Left lung (tissue), 10 donors: ENCODE results near the gene MEPCE. TPM values are rescaled to one million over a fixed set of nuclear protein-coding genes. Genes with fewer than 3 reads are reported as not detected.
A peak's percentile ranks its signal among the peaks of the same experiment; 100 is the strongest.

Experiments
- ATAC-seq: fragments of 200-7000 bp; cut with Tn5 transposase; one replicate; pipeline ENCODE4 v1.9.1; 2020; ENCODE audit warnings: moderate library complexity
- DNase-seq, 4 donors: peaks; one replicate each; pipeline ENCODE4 v3.0.0-alpha.2; 2013 to 2020
- H3K27ac ChIP-seq, 2 donors: fragments of 200-600 bp; sonication (generic) in 1 of 2; one replicate each; pipeline versions ENCODE4 v1.5.0 to v1.8.0; 2020 to 2021
- H3K27me3 ChIP-seq, 2 donors: fragments of 200-600 bp; sonication (generic) in 1 of 2; one replicate each; pipeline versions ENCODE4 v1.5.0 to v1.8.0; 2020 to 2021
- H3K36me3 ChIP-seq, 2 donors: fragments of 200-600 bp; sonication (generic) in 1 of 2; one replicate each; pipeline versions ENCODE4 v1.5.0 to v1.8.0; 2020 to 2021
- H3K4me1 ChIP-seq, 2 donors: fragments of 200-600 bp; one replicate each; pipeline ENCODE4 v1.8.0; 2021
- H3K4me3 ChIP-seq, 2 donors: fragments of 200-600 bp; sonication (generic) in 1 of 2; one replicate each; pipeline versions ENCODE4 v1.5.0 to v1.8.0; 2020 to 2021; ENCODE audit warnings: mild to moderate bottlenecking in 1 of 2
- H3K9me3 ChIP-seq, 2 donors: fragments of 200-600 bp; sonication (generic) in 1 of 2; one replicate each; pipeline versions ENCODE4 v1.5.0 to v1.8.0; 2020 to 2021
- CTCF ChIP-seq, 2 donors: fragments of 200-600 bp; sonication (generic) in 1 of 2; IDR thresholded peaks; one replicate each; pipeline versions ENCODE4 v1.5.0 to v1.8.0; 2021; ENCODE audit warnings: antibody characterized with exemption in 2 of 2
- intact Hi-C, 2 donors: fragments of 100-400 bp; cut with DNase I; formaldehyde crosslinking; loops; one replicate each; pipeline versions ENCODE4 v1.11.2 to v1.14.2; 2022
- polyA plus RNA-seq, 6 donors: library from polyadenylated mRNA; unstranded; fragments of 120-200 nt; gene quantifications; one replicate each; pipeline ENCODE4 v1.2.1, GENCODE V29; 2013; ENCODE audit not compliant: insufficient read length in 6 of 6
- total RNA-seq, 2 donors: library from RNA; stranded (reverse); fragmentation: NEBNext Ultra II Directional; extraction: Animal tissue kit (Norgen Biotek cat#: 25700); gene quantifications; one replicate each; pipeline ENCODE4 v1.2.1, GENCODE V29; 2021
- donor health status: DM: no; HTN: yes; CAD: no.
- donor health status: DM: no; HTN: no; CAD: no.

MEPCE gene
- total and polyA plus RNA-seq, 8 donors = 25.0 to 49.3 (median 42.6) TPM

GRCh38 chr7:100477871-100478267 lies 48.2 kb downstream of the MEPCE start:
- Histone ChIP-seq H3K4me3 (peak overlapping the region; percentile 53 to 97), H3K27me3 (no peaks in the 10 kb centered on the region), H3K9me3 (no peaks in the 10 kb centered on the region), H3K4me1 (peaks cover 22 to 62% of the 10 kb centered on the region in 2 donors), H3K36me3 (peaks cover 0 to 18% of the 10 kb centered on the region in 2 donors), H3K27ac (peak overlapping the region; percentile 13 to 96)
- intact Hi-C loops = loop anchor here in 1 of 2 donors (10.0 kb wide), 1 partner anchor 207 kb away; no protein-coding TSS in a partner anchor
- ATAC-seq (no peak), DNase-seq (peak in 1 of 4 donors; percentile 78)
- TF ChIP-seq CTCF (IDR thresholded peaks at IDR 0.05) = no peak

DNA sequence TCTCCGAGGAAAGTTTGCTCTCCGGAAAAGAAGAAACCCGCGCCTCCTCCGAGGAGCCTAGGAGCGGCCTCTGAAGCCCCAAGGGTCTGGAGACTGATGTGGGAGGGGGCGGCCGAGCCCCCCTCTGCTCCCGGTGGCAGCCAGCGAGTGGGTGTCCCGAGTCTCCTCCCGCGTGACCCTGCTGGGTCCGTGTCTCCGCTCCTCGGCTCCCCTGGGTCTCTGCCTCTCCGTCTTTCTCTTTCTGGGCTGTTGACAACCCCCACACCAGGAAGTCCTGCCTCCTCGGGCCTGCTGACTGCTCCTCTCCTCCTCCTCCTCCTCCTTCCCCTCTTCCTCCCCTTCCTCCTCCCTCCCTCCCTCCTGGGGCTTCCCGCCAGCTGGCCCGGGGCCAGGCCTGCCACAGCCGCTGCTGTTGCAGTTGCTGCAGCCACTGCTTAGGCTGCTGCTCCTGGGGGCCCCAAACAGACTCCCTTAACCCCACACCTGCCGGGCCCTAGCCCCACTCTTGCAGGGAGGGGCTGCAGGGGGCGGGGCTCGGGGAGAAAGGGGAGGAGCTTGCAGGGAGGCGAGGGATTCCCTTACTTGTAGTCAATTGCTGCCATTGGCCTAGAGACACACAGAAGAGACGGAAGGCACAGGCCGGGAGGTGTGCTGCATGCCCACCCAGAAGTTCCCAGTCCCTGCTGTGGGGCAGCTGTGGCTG lies 49.5 kb downstream of the MEPCE start, which contains the start of gene TSC22D4:
Gene TSC22D4 (minus strand): TSS at position 257 of the 703 bp plus-strand sequence. CDS start 1,176 bp downstream, outside the sequence.
- DNase-seq (peak; percentile 94 to 98 (median 96)), ATAC-seq (peak; percentile 93)
- Histone ChIP-seq H3K4me3 (peak within 1 kb of the TSS; percentile 77 to 97), H3K9me3 (no peaks in the 10 kb centered on the region), H3K4me1 (peaks cover 20 to 57% of the 10 kb centered on the region in 2 donors), H3K27ac (peak within 1 kb of the TSS; percentile 85 to 96), H3K36me3 (peaks cover 0 to 5% of the 10 kb centered on the region in 2 donors), H3K27me3 (peaks cover 0 to 6% of the 10 kb centered on the region in 2 donors)
- intact Hi-C loops = loop anchor here in 1 of 2 donors (10.0 kb wide), 1 partner anchor 206 kb away; no protein-coding TSS in a partner anchor
- no peak for TF ChIP-seq CTCF (IDR thresholded peaks at IDR 0.05)

DNA sequence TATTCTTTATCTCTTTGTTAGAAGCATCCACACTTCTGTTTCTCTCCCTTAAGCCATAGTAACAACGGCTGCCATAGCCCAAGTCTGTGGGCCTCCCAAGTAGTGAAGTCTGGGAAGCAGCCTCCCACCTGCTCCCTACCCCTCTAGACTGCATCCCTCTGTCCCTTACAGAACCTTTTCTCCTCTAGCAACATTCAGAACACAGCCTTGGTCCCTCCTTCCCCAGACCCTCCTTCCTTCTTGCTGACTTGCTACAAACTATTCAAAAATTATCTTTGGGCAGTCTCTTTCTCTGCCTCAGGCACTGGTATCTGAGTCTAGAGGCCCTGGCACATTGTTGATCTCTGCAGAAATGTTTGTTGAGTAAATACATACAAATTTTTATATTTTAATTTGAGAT lies 51.8 kb downstream of the MEPCE start:
- Histone ChIP-seq H3K4me3 (no peak overlapping the region), H3K27me3 (peaks cover 0 to 6% of the 10 kb centered on the region in 2 donors), H3K27ac (no peak overlapping the region), H3K4me1 (peaks cover 11 to 33% of the 10 kb centered on the region in 2 donors), H3K36me3 (no peaks in the 10 kb centered on the region), H3K9me3 (no peaks in the 10 kb centered on the region)
- intact Hi-C loops = no loop called here
- no peak for DNase-seq
- no peak for ATAC-seq
- TF ChIP-seq CTCF (IDR thresholded peaks at IDR 0.05) = no peak

GRCh38 chr7:100482728-100483089 lies 53.1 kb downstream of the MEPCE start:
- intact Hi-C loops = no loop called here
- no peak for DNase-seq
- no peak for TF ChIP-seq CTCF (IDR thresholded peaks at IDR 0.05)
- peak overlapping the region; percentile 33 to 49 for H3K4me3 ChIP-seq
- peaks cover 4 to 21% of the 10 kb centered on the region in 2 donors for H3K4me1 ChIP-seq
- H3K9me3 ChIP-seq = no peaks in the 10 kb centered on the region
- H3K27ac ChIP-seq = no peak overlapping the region
- ATAC-seq = no peak
- H3K36me3 ChIP-seq = no peaks in the 10 kb centered on the region
- H3K27me3 ChIP-seq = peaks cover 0 to 6% of the 10 kb centered on the region in 2 donors

GRCh38 chr7:100483090-100483721 lies 53.6 kb downstream of the MEPCE start:
- Histone ChIP-seq H3K27me3 (peaks cover 0 to 6% of the 10 kb centered on the region in 2 donors), H3K27ac (no peak overlapping the region), H3K9me3 (no peaks in the 10 kb centered on the region), H3K4me3 (peak overlapping the region; percentile 33 to 49), H3K36me3 (no peaks in the 10 kb centered on the region), H3K4me1 (peaks cover 4 to 21% of the 10 kb centered on the region in 2 donors)
- intact Hi-C loops = no loop called here
- TF ChIP-seq CTCF (IDR thresholded peaks at IDR 0.05) = peak; percentile 94
- DNase-seq (peak in 3 of 4 donors; percentile 63 to 96 (median 75)), ATAC-seq (peak; percentile 72)
